CD4-positive, alpha-beta T cell treated with Interleukin-15 for 1 hour (primary cell): ENCODE data around the gene ROR1.
"Not testable (repeated sequence)": the region's sequence is repeated elsewhere in the genome, so short reads cannot be mapped to it uniquely, and the experiment has no call there.

Experiments used
- DNase-seq: peaks from one replicate; pipeline ENCODE4 v3.0.0-alpha.2; 2020

Gene ROR1

GRCh38 chr1:63770381-63770780, 3.4 kb upstream of the ROR1 start:
- DNase-seq, result no peak

- no peak for DNase-seq
Measured at GRCh38 chr1:63772201-63772600, 1.6 kb upstream of the ROR1 start.

GRCh38 chr1:63772876-63773275, 941 bp upstream of the ROR1 start:
- DNase-seq, result no peak

- no peak for DNase-seq
Measured at GRCh38 chr1:63773496-63773814, 362 bp upstream of the ROR1 start.

GRCh38 chr1:63774617-63775417, 1.0 kb downstream of the ROR1 start:
- no peak for DNase-seq

GRCh38 chr1:63775418-63776127, 1.8 kb downstream of the ROR1 start:
- DNase-seq, result no peak

GRCh38 chr1:63777286-63777685, 3.5 kb downstream of the ROR1 start:
- DNase-seq, result no peak

GRCh38 chr1:63777965-63778880, 4.4 kb downstream of the ROR1 start:
- no peak for DNase-seq

- DNase-seq, result no peak
Measured at GRCh38 chr1:63779338-63780211, 5.8 kb downstream of the ROR1 start.

GRCh38 chr1:63780565-63780964, 6.7 kb downstream of the ROR1 start:
- no peak for DNase-seq

GRCh38 chr1:63782982-63783381, 9.2 kb downstream of the ROR1 start:
- DNase-seq, result no peak

GRCh38 chr1:63784083-63784482, 10.3 kb downstream of the ROR1 start:
- DNase-seq, result no peak

- no peak for DNase-seq
Measured at GRCh38 chr1:63784489-63785390, 10.9 kb downstream of the ROR1 start.

- DNase-seq, result not testable (repeated sequence)
Measured at GRCh38 chr1:63787270-63787669, 13.5 kb downstream of the ROR1 start.

- DNase-seq, result no peak
Measured at GRCh38 chr1:63787875-63788274, 14.1 kb downstream of the ROR1 start.

GRCh38 chr1:63789856-63790605, 16.2 kb downstream of the ROR1 start:
- DNase-seq, result no peak

GRCh38 chr1:63790989-63791388, 17.2 kb downstream of the ROR1 start:
- no peak for DNase-seq

GRCh38 chr1:63792152-63792551, 18.3 kb downstream of the ROR1 start:
- no peak for DNase-seq

- DNase-seq, result no peak
Measured at GRCh38 chr1:63793741-63794240, 20.0 kb downstream of the ROR1 start.

GRCh38 chr1:63794354-63794753, 20.5 kb downstream of the ROR1 start:
- DNase-seq, result no peak
